ENCODE results near the gene FUCA1. TPM values are rescaled to one million over a fixed set of nuclear protein-coding genes. Genes with fewer than 3 reads are reported as not detected.

Gene FUCA1
- total RNA-seq, 1 experiment from 2014 or later: 14.3 TPM

DNA sequence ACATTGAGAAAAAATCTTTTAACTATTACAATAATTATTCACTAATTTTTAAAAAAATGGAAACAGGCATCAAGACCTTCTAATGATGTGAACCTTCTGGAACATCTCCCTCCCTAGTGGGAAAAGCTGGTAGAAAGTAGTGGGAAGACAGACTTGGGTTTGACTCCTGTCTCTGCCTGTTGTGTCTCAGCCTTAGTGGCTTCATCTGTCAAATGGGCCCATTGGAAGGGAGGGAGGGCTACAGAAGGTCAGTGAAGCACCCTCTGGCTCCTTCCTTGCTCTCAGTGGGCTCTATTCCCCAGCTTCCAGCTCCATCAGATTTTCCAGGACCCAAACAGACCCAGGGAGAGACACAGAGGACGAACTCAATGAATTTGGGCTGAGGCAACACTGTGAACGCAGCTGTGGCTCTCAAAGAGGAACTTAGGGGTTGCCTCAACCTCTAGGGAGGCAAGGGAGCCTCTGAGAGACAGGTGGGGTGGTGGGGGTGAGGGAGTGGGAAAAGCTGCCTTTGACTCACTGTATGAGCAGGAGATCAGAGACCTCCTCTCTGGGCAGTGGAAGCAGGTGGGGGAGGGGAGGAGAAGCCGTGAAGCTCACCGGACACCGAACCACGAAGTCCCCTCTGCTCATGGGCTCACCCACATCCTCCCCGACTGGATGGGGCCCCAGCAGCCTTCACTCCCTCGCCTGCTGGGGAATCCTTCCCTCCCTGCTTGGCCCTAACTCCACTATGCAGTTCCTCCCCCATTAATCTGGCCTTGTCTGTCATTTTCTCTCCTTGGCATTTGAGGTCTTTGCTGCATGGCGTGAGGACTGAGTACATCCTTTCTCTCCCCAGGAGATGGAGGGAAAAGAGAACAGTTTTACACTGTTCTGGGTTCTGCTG is 40.6 kb upstream of the FUCA1 start:
- TF ChIP-seq POLR2AphosphoS5 (IDR thresholded peaks at IDR 0.05; ENCODE audit: low read depth, low read length) (no peak), SIN3A (IDR thresholded peaks at IDR 0.05; ENCODE audit: borderline replicate concordance, insufficient read depth, low read depth, low read length) (no peak), TCF7L2 (IDR thresholded peaks at IDR 0.05; ENCODE audit: low read depth, low read length) (no peak)
- TF ChIP-seq, protein P1, sequence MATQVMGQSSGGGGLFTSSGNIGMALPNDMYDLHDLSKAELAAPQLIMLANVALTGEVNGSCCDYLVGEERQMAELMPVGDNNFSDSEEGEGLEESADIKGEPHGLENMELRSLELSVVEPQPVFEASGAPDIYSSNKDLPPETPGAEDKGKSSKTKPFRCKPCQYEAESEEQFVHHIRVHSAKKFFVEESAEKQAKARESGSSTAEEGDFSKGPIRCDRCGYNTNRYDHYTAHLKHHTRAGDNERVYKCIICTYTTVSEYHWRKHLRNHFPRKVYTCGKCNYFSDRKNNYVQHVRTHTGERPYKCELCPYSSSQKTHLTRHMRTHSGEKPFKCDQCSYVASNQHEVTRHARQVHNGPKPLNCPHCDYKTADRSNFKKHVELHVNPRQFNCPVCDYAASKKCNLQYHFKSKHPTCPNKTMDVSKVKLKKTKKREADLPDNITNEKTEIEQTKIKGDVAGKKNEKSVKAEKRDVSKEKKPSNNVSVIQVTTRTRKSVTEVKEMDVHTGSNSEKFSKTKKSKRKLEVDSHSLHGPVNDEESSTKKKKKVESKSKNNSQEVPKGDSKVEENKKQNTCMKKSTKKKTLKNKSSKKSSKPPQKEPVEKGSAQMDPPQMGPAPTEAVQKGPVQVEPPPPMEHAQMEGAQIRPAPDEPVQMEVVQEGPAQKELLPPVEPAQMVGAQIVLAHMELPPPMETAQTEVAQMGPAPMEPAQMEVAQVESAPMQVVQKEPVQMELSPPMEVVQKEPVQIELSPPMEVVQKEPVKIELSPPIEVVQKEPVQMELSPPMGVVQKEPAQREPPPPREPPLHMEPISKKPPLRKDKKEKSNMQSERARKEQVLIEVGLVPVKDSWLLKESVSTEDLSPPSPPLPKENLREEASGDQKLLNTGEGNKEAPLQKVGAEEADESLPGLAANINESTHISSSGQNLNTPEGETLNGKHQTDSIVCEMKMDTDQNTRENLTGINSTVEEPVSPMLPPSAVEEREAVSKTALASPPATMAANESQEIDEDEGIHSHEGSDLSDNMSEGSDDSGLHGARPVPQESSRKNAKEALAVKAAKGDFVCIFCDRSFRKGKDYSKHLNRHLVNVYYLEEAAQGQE (IDR thresholded peaks at IDR 0.05; ENCODE audit: insufficient read depth in 1 of 2, low read depth in 2 of 2, low read length in 1 of 2): no peak
- TF ChIP-seq, protein P2, sequence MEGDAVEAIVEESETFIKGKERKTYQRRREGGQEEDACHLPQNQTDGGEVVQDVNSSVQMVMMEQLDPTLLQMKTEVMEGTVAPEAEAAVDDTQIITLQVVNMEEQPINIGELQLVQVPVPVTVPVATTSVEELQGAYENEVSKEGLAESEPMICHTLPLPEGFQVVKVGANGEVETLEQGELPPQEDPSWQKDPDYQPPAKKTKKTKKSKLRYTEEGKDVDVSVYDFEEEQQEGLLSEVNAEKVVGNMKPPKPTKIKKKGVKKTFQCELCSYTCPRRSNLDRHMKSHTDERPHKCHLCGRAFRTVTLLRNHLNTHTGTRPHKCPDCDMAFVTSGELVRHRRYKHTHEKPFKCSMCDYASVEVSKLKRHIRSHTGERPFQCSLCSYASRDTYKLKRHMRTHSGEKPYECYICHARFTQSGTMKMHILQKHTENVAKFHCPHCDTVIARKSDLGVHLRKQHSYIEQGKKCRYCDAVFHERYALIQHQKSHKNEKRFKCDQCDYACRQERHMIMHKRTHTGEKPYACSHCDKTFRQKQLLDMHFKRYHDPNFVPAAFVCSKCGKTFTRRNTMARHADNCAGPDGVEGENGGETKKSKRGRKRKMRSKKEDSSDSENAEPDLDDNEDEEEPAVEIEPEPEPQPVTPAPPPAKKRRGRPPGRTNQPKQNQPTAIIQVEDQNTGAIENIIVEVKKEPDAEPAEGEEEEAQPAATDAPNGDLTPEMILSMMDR (IDR thresholded peaks at IDR 0.05): no peak
- DNase-seq (ENCODE audit: low read depth, low spot score) (no peak), ATAC-seq (no peak)
- CTCF ChIA-PET: interaction anchor here (1.4 kb wide), 1 partner anchor 8 kb away, joined by 4 read pairs; no protein-coding TSS in a partner anchor
- intact Hi-C loops (cut with micrococcal nuclease; ENCODE audit: unreplicated experiment) (no loop called here), in situ Hi-C loops (cut with HindIII; ENCODE audit: low pct_unique_long_range_greater_than_20kb, low sequenced_read_pairs) (no loop called here)
- Histone ChIP-seq H3K27ac (ENCODE audit: low read length) (no peak overlapping the region), H3K4me3 (ENCODE audit: low read depth in 2 of 2, low read length in 2 of 2) (no peak overlapping the region), H3K36me3 (ENCODE audit: control insufficient read depth, insufficient read depth, low read length) (no peaks in the 10 kb centered on the region), H3K9me3 (ENCODE audit: control insufficient read depth, insufficient read depth, low read depth, low read length) (no peaks in the 10 kb centered on the region), H3K27me3 (ENCODE audit: control insufficient read depth, insufficient read depth, low read length) (peaks cover under 1% of the 10 kb centered on the region; the same call in 1 of the 2 replicates), H3K4me1 (ENCODE audit: control insufficient read depth, insufficient read depth, low read length) (no peaks in the 10 kb centered on the region)
- BruUV-seq (replicated peaks): no TSS peak
- POLR2A ChIA-PET: interaction anchor here (0.6 kb wide), 1 partner anchor 209 kb away, joined by 4 read pairs; no protein-coding TSS in a partner anchor

GRCh38 chr1:23906731-23907130 is 38.6 kb upstream of the FUCA1 start:
- H3K27ac ChIP-seq (ENCODE audit: low read length): no peak overlapping the region
- H3K36me3 ChIP-seq (ENCODE audit: control insufficient read depth, insufficient read depth, low read length): no peaks in the 10 kb centered on the region
- ChIA-PET POLR2A (interaction anchor here (0.7 kb wide), 1 partner anchor 566 kb away, joined by 10 read pairs; no protein-coding TSS in a partner anchor), CTCF (no interaction called here)
- peaks cover 6% of the 10 kb centered on the region for H3K27me3 ChIP-seq (ENCODE audit: control insufficient read depth, insufficient read depth, low read length)
- intact Hi-C loops (cut with micrococcal nuclease; ENCODE audit: unreplicated experiment) (no loop called here), in situ Hi-C loops (cut with HindIII; ENCODE audit: low pct_unique_long_range_greater_than_20kb, low sequenced_read_pairs) (no loop called here)
- no peaks in the 10 kb centered on the region for H3K9me3 ChIP-seq (ENCODE audit: control insufficient read depth, insufficient read depth, low read depth, low read length)
- DNase-seq (ENCODE audit: low read depth, low spot score): no peak
- TF ChIP-seq, protein P1 (IDR thresholded peaks at IDR 0.05; ENCODE audit: insufficient read depth in 1 of 2, low read depth in 2 of 2, low read length in 1 of 2): no peak
- TF ChIP-seq TCF7L2 (IDR thresholded peaks at IDR 0.05; ENCODE audit: low read depth, low read length) (no peak), POLR2AphosphoS5 (IDR thresholded peaks at IDR 0.05; ENCODE audit: low read depth, low read length) (no peak), SIN3A (IDR thresholded peaks at IDR 0.05; ENCODE audit: borderline replicate concordance, insufficient read depth, low read depth, low read length) (no peak)
- TF ChIP-seq, protein P2 (IDR thresholded peaks at IDR 0.05): no peak
- H3K4me3 ChIP-seq (ENCODE audit: low read depth in 2 of 2, low read length in 2 of 2): no peak overlapping the region
- no peak for ATAC-seq
- no TSS peak for BruUV-seq (replicated peaks)
- no peaks in the 10 kb centered on the region for H3K4me1 ChIP-seq (ENCODE audit: control insufficient read depth, insufficient read depth, low read length)
